Endothelial cell of umbilical vein (primary cell): Measurements from ENCODE around the gene RPL41. TPM values are rescaled to one million over a fixed set of nuclear protein-coding genes. Genes with fewer than 3 reads are reported as not detected.

Experiments used
- BruUV-seq: library from RNA; stranded (reverse); fragments of 400-500 nt; replicated peaks from 2 replicates; lab custom pipeline; 2021; lab: Mats Ljungman, UMichigan
- CTCF ChIA-PET: fragments of 300-600, 350-600 bp; sonication (Branson Sonifier 250); formaldehyde crosslinking; loops from one replicate; lab custom pipeline; 2021; ENCODE audit warnings: antibody characterized with exemption, inconsistent platforms; lab: Charles Lee
- POLR2A ChIA-PET: fragments of 300-600, 350-600 bp; sonication (Branson Sonifier 250); formaldehyde crosslinking; loops from one replicate; lab custom pipeline; 2021; ENCODE audit warnings: antibody characterized with exemption, inconsistent platforms; lab: Charles Lee
- DNase-seq: peaks from one replicate; pipeline ENCODE4 v3.0.0-alpha.2; 2011; ENCODE audit warnings: low read depth, low spot score
- FAIRE-seq: peaks from 2 replicates; lab custom pipeline; 2011; peaks lifted over from hg19 to GRCh38; lab: Jason Lieb, UNC
- H2AFZ ChIP-seq: 2 replicates; pipeline ENCODE4 v1.6.0; 2012; ENCODE audit warnings: low read depth, low read length, control low read depth, inconsistent platforms
- H3K27ac ChIP-seq: 2 replicates; pipeline ENCODE4 v1.5.1; 2011; ENCODE audit warnings: low read depth, mild to moderate bottlenecking, control low read depth, low read length, moderate library complexity; ENCODE audit not compliant: insufficient read depth
- H3K27me3 ChIP-seq, 2 experiments: 2 replicates each; pipeline versions ENCODE4 v1.6.0 to v1.6.1; 2011; ENCODE audit warnings: low read length in 2 of 2, mixed read lengths in 1 of 2; ENCODE audit not compliant: control insufficient read depth in 2 of 2, insufficient read depth in 2 of 2
- H3K36me3 ChIP-seq, 2 experiments: 2 replicates in 1 of 2; 3 replicates in 1 of 2; pipeline ENCODE4 v1.5.1; 2011; ENCODE audit warnings: low read length in 2 of 2, mild to moderate bottlenecking in 1 of 2, moderate library complexity in 1 of 2; ENCODE audit not compliant: control insufficient read depth in 2 of 2, insufficient read depth in 2 of 2; ENCODE audit errors: extremely low read depth in 1 of 2
- H3K4me1 ChIP-seq: 3 replicates; pipeline ENCODE4 v1.5.1; 2011; ENCODE audit warnings: mild to moderate bottlenecking, low read length; ENCODE audit not compliant: control insufficient read depth, insufficient read depth; ENCODE audit errors: extremely low read depth
- H3K4me2 ChIP-seq: 2 replicates; pipeline ENCODE4 v1.6.1; 2011; ENCODE audit warnings: low read length, control low read depth, mixed read lengths; ENCODE audit not compliant: insufficient read depth
- H3K4me3 ChIP-seq, 3 experiments: fragments of 200-600 bp in 1 of 3; sonication (generic), shearing (Covaris generic) in 1 of 3; replicated peaks in 1 of 3; 2 replicates each; pipeline ENCODE4 v1.5.1; 2011 to 2016; ENCODE audit warnings: control low read depth in 3 of 3, low read length in 3 of 3, mild to moderate bottlenecking in 2 of 3, inconsistent platforms in 1 of 3, low read depth in 1 of 3, moderate library complexity in 1 of 3; ENCODE audit not compliant: insufficient read depth in 1 of 3
- H3K79me2 ChIP-seq: 2 replicates; pipeline ENCODE4 v1.6.0; 2012; ENCODE audit warnings: low read length, inconsistent platforms; ENCODE audit not compliant: control insufficient read depth, insufficient read depth
- H3K9ac ChIP-seq: replicated peaks from 2 replicates; pipeline ENCODE3; 2011; ENCODE audit warnings: low read length, control low read depth; ENCODE audit not compliant: insufficient read depth; ENCODE audit errors: extremely low read depth
- H3K9me1 ChIP-seq: replicated peaks from 3 replicates; pipeline ENCODE4 v1.6.0; 2011; ENCODE audit warnings: mild to moderate bottlenecking, low read length; ENCODE audit not compliant: control insufficient read depth, insufficient read depth; ENCODE audit errors: extremely low read depth
- H3K9me3 ChIP-seq: replicated peaks from 2 replicates; pipeline ENCODE4 v1.5.1; 2012; ENCODE audit warnings: low read length, inconsistent platforms; ENCODE audit not compliant: control insufficient read depth, insufficient read depth
- H4K20me1 ChIP-seq: replicated peaks from 2 replicates; pipeline ENCODE3; 2011; ENCODE audit warnings: mild to moderate bottlenecking, low read length; ENCODE audit not compliant: control insufficient read depth, insufficient read depth; ENCODE audit errors: extremely low read depth
- CTCF ChIP-seq, 2 donors: IDR thresholded peaks; 1 replicate in 1 of 2; 2 replicates in 1 of 2; pipeline ENCODE4 v1.5.1; 2011; ENCODE audit warnings: low read length in 2 of 2, mild to moderate bottlenecking in 2 of 2, moderate library complexity in 2 of 2, control low read depth in 1 of 2, inconsistent platforms in 1 of 2, low read depth in 1 of 2; ENCODE audit not compliant: insufficient read depth in 1 of 2; ENCODE audit errors: extremely low read depth in 1 of 2
- EZH2 ChIP-seq: IDR thresholded peaks from 2 replicates; pipeline ENCODE4 v1.6.1; 2012; ENCODE audit warnings: borderline replicate concordance, low read depth, mild to moderate bottlenecking, moderate library complexity, low read length, inconsistent platforms; ENCODE audit not compliant: severe bottlenecking
- POLR2AphosphoS5 ChIP-seq: IDR thresholded peaks from 2 replicates; pipeline ENCODE4 v1.6.1; 2012; ENCODE audit warnings: low read depth, mild to moderate bottlenecking, control low read depth, low read length, moderate library complexity; ENCODE audit not compliant: insufficient read depth
- dilution Hi-C: fragments of 300-500 bp; cut with MboI; formaldehyde crosslinking; loops from one replicate; pipeline ENCODE4 v1.15.0; 2019; ENCODE audit warnings: low sequenced_read_pairs; ENCODE audit not compliant: extremely low pct_ligation_motif_present
- intact Hi-C: fragments of 100-400 bp; cut with micrococcal nuclease; formaldehyde crosslinking; loops from one replicate; pipeline ENCODE4 v1.10.0; 2022
- polyA plus RNA-seq, 4 experiments: library from polyadenylated mRNA; depleted of rRNA in 3 of 4; stranded (reverse) in 3 of 4; unstranded in 1 of 4; fragments of >200 nt; gene quantifications; 2 replicates each; pipeline versions ENCODE4 v1.2.1 to v1.2.3, GENCODE V29; 2011 to 2012; ENCODE audit warnings: missing spikeins in 1 of 4
- total RNA-seq: library from RNA; stranded (reverse); gene quantifications from 2 replicates; pipeline ENCODE4 v1.2.3, GENCODE V29; 2021

RPL41 gene
- total and polyA plus RNA-seq, 2 donors (not counting 3 experiments of a cell fraction or from before 2014, with no cell fraction given) = 3,212 to 9,990 TPM

DNA sequence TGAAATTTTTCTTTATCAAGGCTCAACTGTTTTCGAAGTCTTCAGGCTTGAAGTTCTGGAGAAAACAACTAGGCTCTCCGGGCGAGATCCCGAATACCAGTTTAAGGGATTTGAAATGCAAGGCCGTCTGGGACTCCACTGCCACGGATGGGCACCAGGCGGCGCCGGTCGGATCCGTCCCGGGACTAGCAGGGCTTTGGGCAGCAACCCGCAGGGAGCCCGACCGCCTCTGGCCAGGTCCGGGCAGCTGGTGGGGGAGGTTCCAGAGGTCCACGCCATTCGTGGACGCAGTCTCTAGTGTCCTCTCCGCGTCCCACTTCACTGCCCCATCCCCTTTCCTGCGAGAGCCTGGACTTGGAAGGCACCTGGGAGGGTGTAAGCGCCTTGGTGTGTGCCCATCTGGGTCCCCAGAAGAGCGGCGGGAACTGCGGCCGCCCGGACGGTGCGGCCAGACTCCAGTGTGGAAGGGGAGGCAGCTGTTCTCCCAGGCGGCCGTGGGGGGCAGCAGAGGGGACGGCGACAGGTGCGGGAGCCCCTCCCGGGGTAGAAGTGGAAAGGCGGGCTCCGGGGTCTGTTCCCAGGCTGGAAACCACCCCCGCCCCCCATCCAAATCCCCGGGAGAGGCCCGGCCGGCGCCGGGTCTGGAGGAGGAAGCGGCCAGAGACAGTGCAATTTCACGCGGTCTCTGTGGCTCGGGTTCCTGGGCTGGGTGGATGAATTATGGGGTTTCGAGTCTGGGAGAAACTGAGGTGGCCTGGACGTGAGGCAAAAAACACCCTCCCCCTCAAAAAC is 37.3 kb upstream of the RPL41 start:
- no peaks in the 10 kb centered on the region for H3K79me2 ChIP-seq
- CTCF ChIA-PET = interaction anchor here (0.6 to 5.0 kb wide), 21 partner anchors 9 to 349 kb away, joined by 3 to 59 read pairs (median 5); partner anchors contain the start of genes PA2G4, RNF41 and ZC3H10
- H3K4me1 ChIP-seq = peaks cover 8% of the 10 kb centered on the region
- intact Hi-C loops (loop anchor here (1.0 kb wide), 5 partner anchors 25 to 83 kb away; partner anchors contain the start of genes PA2G4 and RPL41), dilution Hi-C loops (no loop called here)
- POLR2A ChIA-PET = interaction anchor here (1.0 kb wide), 1 partner anchor 34 kb away, joined by 4 read pairs; no protein-coding TSS in a partner anchor
- no peaks in the 10 kb centered on the region for H3K9me3 ChIP-seq
- peak overlapping the region; percentile 31 to 58 (median 36) for H3K4me3 ChIP-seq
- H4K20me1 ChIP-seq = no peaks in the 10 kb centered on the region
- FAIRE-seq = peak; percentile 91
- peak overlapping the region; percentile 41 for H3K9ac ChIP-seq
- BruUV-seq = no TSS peak
- no peaks in the 10 kb centered on the region for H3K9me1 ChIP-seq
- no peaks in the 10 kb centered on the region for H3K36me3 ChIP-seq
- H2AFZ ChIP-seq = peak overlapping the region; percentile 91
- DNase-seq = peak; percentile 93
- peaks cover 2 to 4% of the 10 kb centered on the region in 2 experiments for H3K27me3 ChIP-seq
- peak overlapping the region; percentile 85 for H3K4me2 ChIP-seq
- TF ChIP-seq CTCF (IDR thresholded peaks at IDR 0.05; ENCODE audit: extremely low read depth in 1 of 2, insufficient read depth in 1 of 2, low read depth in 1 of 2, low read length in 2 of 2) (peak; percentile 81 to 82), POLR2AphosphoS5 (no peak), EZH2 (peak; percentile 24)
- no peak overlapping the region for H3K27ac ChIP-seq
